DOHH2 (cell line): Measurements from ENCODE around the gene PLA2G4E.

Experiments used
- CTCF ChIP-seq: fragments of 200-600 bp; sonication (generic); IDR thresholded peaks from one replicate; pipeline ENCODE4 v1.5.1; 2014; ENCODE audit warnings: antibody characterized with exemption, mild to moderate bottlenecking, low read depth, low read length; ENCODE audit not compliant: poor library complexity, severe bottlenecking
- EZH2phosphoT487 ChIP-seq: fragments of 200-600 bp; sonication (generic); IDR thresholded peaks from 2 replicates; pipeline ENCODE4 v1.6.1; 2017; ENCODE audit warnings: borderline replicate concordance, mild to moderate bottlenecking, antibody characterized with exemption, low read length, moderate library complexity, mixed read lengths

DNA sequence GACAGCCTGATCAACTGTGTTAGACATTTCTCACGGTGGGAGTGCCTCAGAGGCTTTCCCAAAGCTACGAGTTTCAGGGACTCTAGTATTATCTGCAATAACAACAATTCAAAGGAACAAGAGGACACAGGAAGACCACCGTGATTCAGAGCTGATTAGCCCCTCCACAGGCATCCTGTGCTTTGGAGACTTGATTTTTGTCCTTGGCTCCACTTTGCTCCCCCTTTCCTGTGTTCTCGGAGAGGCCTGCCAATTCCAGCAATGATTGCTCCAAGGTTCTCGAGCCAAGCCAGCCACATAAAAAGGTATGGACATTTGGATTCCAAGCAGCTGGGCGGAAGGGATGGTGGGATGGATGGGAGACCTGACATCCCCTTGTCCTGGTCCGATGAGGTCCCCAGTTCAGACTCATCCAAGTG is 62.8 kb downstream of the PLA2G4E start:
- TF ChIP-seq CTCF = no peak
- TF ChIP-seq EZH2phosphoT487 = no peak
